Ecto neural progenitor cell (in vitro differentiated cells): Measurements from ENCODE around the gene CHRNA4.

ENCODE experiments used
- DNase-seq: peaks from one replicate; pipeline ENCODE4 v3.0.0-alpha.2; 2018; ENCODE audit warnings: low spot score

CHRNA4 gene

DNA sequence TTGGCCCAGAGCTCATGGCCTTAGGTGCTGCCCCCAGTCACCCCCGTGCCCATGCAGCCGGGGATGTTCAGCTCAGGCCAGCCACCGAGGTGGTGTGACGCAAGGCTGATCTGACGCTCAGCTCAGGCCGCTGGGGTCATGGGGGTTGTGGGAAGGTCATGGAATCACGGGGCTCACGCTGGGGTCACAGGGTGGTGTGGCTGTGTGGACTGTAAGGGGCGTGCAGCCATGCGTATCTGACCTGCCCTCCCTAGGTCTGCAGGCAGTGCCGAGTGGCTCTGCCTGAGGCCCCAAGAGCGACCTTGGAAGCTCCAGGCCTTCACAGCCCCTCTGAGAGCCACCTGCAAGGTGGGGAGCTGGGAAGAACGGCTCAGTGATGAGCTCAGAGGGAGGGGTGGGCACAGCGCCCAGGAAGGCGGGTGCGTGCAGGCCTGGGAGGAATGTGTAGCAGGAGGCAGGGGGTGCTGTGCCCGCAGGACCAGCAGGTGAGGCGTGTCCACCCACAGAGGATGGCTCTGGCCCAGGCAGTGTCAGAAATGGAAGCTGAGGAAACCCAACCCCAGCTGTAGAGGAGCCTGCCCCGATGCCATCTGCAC lies 27.8 kb downstream of the CHRNA4 start:
- DNase-seq, result no peak

GRCh38 chr20:63332488-63333240 lies 28.5 kb downstream of the CHRNA4 start:
- DNase-seq, result no peak

DNA sequence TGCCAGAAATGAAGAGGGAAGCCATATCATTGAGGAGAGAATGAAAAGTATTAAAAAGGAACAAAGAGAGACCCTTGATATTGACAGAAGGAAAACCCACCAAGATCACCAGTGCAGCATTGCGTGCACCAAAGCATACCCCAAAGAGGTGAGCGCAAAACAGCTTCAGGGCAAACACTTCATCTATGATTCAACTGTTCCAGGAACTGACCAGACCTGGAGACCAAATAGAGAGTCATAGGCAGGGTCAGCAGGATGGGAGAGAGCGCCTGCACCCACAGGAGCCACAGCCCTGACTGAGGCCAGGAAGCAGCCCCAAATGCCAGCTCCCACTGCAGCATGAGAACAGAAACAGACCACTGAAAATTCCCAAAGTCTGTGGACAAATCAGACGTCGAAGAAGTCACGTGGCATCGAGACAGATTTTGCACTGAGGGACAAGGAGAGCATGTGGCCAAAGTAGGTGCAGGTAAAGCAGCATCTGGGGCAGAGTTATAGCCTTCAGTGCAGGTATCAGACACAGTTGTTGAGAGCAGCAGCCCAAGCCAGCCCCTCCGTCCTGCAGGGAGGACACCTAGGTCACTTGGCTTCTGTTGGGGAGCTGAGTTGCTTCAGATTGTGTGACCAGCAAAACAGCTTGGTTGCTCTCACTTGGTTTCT lies 29.3 kb downstream of the CHRNA4 start:
- no peak for DNase-seq

GRCh38 chr20:63330940-63331339 lies 30.2 kb downstream of the CHRNA4 start:
- DNase-seq, result no peak

DNA sequence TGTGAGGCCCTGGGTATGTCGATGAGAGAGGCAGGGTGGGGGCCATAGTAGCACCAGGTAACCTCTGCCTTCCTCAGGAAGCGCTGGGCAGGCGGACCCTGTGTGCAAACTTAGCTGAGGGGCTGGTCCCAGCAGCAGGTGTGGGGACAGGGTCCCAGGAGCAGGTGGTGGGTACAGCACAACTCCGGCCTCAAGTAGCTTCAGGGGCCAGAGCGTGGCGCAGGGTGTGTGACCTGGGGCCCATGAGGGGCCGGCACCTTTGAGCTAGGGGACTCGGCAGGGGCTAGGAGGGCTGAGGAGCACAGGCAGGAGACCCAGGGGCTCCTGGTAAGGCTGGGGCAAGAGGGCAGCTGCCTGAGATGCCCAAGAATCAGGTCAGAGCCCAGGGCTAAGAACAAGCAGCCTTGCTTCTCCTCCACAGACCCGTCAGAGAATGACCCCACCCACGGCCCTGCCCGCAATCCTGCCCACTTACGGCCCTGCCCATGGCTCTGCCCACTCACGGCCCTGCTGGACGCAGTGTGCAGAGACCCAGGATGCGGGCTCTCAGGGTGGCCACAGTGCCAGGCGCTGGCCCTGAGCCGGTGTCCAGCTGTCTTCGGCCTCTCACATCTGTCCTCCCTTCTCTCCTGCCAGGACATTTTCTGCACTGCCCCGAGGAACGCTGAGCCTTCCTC lies 30.9 kb downstream of the CHRNA4 start:
- DNase-seq, result no peak

DNA sequence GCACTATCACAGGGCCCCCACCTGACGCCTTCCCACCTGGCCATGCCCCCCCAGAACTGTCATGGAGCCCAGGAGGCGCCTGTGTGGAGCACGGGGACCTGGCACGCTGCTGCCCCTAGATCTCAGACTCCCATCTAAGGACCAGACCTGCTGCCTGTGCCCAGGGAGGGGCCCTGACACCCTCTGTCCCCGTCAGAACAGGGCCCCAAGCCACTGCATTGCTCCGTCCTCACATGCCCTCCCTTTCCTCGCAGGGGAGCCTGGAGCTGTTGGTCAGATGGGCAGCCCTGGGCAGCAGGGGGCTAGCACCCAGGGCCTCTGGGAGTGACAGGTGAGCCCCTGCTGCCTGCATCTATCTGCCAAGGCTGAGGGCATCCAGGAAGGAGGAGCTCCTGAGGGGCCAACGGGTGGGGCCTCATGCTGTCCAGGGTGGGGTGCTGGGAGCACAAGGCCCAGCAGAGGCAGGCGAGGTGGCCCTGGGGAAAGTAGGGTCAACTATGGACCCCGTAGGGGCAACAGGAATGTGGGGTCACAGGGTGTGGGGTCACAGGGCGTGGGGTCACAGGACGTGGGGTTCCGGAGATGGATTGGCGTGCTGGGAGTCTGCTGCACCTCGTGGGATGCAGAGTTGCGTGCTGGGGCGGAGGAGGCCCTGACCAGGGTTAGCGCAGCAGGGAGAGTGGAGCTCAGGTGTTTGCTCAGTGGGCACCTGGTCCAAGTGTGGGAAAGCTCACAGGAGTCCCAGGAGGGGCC lies 31.6 kb downstream of the CHRNA4 start:
- DNase-seq, result no peak

- DNase-seq, result no peak
Observed at GRCh38 chr20:63328718-63329275, 32.4 kb downstream of the CHRNA4 start.

GRCh38 chr20:63328026-63328700 lies 33.0 kb downstream of the CHRNA4 start:
- DNase-seq, result no peak

DNA sequence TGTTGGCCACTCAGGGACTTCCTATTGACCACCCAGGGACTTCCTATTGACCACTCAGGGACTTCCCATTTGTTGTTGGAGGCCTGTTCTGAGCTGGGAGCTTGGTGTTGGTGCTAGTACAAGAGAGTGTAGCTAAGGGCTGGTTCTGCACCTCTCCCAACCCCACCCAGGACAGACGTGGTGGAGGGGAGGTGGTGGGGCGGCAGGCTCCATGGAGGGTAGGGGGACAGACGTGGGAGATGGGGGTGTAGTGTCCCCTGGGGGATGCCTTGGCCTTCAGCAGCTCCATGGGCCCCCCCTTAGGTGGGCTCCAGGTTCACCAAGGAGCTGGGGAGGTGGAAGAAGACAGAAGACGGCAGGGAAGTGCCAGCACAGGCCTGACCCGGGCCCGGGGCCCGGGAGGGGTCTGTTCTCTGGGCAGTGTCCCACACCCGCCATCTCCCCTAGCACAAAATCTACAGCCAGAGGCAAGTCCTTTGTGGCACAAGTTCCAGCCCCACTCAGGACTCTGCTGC lies 33.9 kb downstream of the CHRNA4 start:
- no peak for DNase-seq

DNA sequence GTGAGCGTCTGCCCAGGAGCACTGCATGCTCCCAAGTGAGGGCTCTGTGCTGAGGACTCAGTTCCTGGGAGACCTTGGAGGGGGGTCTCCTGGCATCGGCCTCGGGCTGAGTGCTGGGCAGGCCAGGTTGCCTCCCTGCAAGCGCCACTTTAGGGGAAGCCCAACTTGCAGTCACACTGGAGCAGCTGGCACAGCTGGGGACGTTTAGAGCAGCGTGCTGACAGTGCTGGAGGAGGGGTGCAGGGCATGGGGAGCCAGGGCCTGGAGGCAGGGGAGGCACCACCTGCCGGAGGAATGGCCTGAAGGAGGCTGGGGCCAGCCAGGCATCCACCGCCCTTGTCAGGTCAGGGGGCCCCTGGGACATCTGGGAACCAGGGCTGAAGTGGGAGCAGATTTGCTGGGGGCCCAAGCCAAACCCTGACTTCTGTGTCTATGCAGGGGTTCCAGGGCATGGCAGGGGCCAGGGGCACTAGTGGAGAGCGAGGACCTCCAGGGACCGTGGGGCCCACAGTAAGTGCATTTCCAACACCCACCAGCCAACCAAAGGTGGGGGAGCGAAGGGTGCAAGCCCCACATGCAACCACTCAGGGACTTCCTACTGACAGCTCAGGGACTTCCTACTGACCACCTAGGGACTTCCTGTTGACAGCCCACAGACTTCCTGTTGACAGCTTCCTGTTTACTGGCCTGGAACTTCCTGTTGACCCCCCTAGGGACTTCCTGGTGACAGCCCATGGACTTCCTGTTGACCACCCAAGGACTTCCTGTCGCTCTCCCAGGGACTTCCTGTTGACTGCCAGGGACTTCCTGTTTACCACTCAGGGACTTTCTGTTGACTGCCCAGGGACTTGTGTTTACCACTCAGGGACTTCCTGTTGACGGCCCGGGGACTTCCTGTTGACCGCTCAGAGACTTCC lies 34.6 kb downstream of the CHRNA4 start:
- no peak for DNase-seq

DNA sequence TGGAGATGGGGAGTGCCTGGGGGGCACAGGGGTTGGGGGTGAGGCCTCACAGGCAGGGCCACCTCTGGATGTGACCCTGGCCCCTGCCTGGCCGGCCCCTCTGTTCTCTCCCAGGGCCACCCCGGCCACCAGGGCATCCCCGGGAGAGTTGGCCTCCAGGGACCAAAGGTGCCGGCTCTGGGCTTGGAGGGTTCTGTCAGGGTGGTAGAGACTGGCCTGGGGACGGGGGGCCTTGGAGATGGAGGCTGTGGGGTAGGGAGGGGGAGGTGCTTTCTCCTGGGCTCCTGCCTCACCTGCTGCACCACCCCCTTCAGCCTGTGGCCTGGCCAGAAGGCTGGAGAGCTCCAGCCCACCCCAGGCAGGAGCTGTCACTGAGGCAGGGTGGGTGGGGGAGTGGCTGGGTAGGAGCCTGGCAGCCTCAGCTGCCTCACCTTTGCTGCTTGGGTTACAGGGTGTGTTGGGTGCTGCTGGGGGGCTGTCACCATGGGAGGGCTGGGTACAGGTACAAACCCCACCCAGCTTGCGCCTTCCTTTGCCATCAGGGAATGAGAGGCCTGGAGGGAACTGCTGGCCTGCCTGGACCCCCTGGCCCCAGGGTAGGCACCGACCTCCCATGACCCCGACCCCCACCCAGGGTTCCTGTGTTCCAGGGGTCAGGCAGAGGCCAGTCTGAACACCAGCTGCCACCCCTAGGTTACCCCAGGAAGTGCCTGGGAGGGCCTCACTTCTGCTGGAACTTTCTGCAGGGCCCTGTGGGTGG lies 35.4 kb downstream of the CHRNA4 start:
- DNase-seq, result no peak

DNA sequence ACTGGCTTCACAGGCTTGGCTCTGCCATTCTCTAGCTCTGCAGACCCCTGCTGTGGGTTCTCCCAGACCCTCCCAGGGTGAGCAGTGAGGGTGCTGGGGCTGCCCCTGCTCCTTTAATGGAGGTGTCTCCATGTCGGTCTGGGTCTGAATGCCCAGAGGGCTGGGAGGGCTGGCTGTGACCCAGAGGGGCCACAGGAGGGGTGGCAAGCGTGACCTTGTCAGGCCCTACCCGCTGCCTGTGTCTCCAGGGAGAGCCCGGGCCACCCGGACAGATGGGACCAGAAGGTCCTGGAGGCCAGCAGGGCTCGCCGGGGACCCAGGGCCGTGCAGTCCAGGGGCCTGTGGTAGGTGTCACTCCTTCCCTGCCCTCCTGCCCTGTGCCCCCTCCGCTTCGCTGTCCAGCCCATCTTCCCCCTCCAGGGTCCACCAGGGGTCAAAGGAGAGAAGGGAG lies 36.1 kb downstream of the CHRNA4 start:
- DNase-seq, result no peak

DNA sequence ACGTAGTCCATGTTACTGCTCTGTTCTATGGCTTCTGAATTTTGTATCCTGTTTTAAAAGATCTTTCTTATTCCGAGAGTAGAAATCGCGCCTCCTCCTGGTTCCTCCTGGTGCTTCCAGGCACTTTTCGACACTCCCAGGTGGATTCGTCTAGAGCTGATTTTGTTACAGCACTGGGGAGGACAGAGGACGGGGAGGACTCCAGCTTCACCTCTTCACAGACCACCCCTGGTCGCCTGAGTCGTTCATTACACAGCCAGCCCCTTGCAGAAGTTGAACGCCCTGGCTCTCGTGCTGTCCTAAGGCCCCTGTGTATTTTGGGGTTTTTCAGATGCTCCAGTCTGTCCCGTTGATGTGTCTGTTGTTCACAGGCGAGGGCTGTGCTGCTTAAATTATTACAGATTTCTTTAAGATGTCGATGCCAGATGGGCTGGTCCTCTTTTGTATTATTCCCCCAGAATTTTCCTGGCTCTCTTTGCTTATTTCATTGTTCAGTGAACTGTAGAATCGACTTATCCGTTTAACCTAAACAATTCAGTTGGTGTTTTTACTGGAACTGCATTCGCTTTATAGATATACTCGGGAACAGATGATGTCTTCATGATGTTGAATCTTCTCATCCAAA lies 37.7 kb downstream of the CHRNA4 start:
- DNase-seq, result no peak

DNA sequence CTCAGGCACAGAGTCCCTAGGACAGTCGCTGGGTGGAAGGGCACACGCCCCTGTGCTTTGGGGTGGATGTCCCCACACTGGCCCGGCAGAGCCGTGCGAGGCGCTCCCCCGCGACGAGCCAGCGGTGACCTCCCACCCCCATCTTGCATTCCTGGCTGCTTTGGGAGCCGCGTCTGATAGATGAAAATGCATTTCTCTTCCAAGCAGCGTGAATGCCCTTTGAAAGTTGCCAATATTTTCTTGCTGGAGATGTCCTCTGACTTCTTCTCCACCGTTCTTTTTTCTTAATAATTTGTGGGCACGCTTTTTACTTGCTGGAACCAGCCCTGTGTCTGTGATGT lies 38.2 kb downstream of the CHRNA4 start:
- no peak for DNase-seq

DNA sequence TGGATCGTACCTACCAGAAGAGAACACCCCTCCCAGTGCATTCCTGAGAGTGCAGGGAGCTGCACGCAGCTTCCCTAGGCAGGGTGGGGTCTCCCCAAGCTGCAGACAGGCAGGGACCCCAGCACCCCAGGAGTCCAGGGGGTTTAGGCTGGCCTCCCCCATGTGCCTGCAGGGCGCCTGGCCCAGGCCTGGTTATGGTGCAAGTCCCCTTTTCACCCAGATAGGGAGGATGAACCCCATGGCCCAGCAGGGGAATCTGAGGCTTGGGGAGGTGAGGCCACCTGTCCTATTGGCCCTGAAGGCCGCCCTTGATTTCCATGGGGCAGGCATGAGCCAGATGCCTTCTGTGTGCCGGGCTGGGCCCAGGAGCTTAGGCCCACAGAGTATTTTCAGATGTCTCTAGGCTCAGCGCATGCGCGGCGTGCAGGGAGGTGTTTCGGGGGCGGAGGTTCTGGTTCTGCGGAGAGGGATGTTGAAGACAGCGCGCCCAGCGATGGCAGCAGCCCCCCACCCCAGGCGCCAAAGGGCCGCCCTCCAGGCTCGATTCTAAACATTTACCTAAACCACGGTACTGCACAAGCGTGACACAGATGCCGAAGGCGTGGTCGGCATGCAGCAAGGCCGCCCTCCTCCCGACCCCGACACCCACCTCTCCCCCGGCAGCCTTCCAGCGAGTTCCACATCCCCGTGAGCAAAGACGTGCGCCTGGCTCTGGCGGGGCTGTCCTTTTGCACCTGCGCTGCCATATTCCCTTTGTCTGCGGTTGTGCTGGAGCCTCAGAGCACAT lies 38.8 kb downstream of the CHRNA4 start:
- no peak for DNase-seq

- DNase-seq, result no peak
Observed at GRCh38 chr20:63321148-63321831, 39.9 kb downstream of the CHRNA4 start.

DNA sequence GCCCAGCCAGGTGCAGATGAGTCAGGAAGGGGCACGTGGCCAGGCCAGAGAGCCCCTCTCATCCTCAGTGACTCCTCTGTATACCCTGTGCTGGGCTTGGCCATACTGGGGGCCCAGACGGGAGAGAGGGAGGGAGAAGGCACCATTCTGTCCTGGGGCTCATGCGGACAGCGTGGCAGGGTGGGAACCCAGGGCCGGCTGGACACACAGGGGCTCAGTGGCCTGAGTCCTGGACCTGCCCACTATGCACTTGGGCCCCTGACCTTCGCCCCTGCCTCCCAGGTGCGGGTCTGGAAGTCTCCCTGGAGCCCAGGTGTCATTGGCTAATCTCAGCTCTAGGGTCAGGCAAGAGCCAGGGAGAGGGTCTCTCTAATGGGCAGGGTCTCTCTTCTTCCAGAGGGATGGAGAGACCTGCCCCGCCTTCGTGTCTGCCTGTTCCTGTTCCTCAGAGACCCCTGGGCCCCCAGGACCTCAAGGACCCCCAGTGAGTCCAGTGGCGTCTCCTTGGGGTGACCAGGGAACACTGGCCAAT lies 40.5 kb downstream of the CHRNA4 start:
- DNase-seq, result no peak
